Choroid plexus epithelial cell (primary cell): Measurements from ENCODE around the gene C17orf50.

Source experiments
- DNase-seq: peaks from one replicate; pipeline ENCODE4 v3.0.0-alpha.2; 2010; ENCODE audit warnings: low read depth
- H3K4me3 ChIP-seq: 2 replicates; pipeline ENCODE4 v1.5.1; 2011; ENCODE audit warnings: low read depth, mild to moderate bottlenecking, control low read depth, low read length, moderate library complexity
- CTCF ChIP-seq: conservative IDR thresholded peaks from 2 replicates; pipeline ENCODE4 v1.5.1; 2011; ENCODE audit warnings: low read depth, mild to moderate bottlenecking, control low read depth, inconsistent platforms, low read length, moderate library complexity

The C17orf50 gene

GRCh38 chr17:35733366-35733765, 27.3 kb upstream of the C17orf50 start:
- no peak overlapping the region for H3K4me3 ChIP-seq
- DNase-seq: no peak
- TF ChIP-seq CTCF: no peak

- H3K4me3 ChIP-seq: no peak overlapping the region
- TF ChIP-seq CTCF: no peak
- DNase-seq: no peak
Measured at GRCh38 chr17:35734396-35734795, 26.3 kb upstream of the C17orf50 start.

GRCh38 chr17:35735036-35735805, 25.5 kb upstream of the C17orf50 start:
- DNase-seq: no peak
- no peak for TF ChIP-seq CTCF
- H3K4me3 ChIP-seq: no peak overlapping the region

- no peak overlapping the region for H3K4me3 ChIP-seq
- no peak for TF ChIP-seq CTCF
- no peak for DNase-seq
Measured at GRCh38 chr17:35736236-35736635, 24.5 kb upstream of the C17orf50 start.

GRCh38 chr17:35738519-35739133, 22.1 kb upstream of the C17orf50 start:
- no peak for TF ChIP-seq CTCF

GRCh38 chr17:35740216-35740615, 20.5 kb upstream of the C17orf50 start:
- TF ChIP-seq CTCF: no peak
- H3K4me3 ChIP-seq: no peak overlapping the region
- no peak for DNase-seq

More at GRCh38 chr17:35738519-35739133, 22.1 kb upstream of the C17orf50 start:
- DNase-seq: no peak
- H3K4me3 ChIP-seq: no peak overlapping the region
